GM21786 (cell line): ENCODE data around the gene PGAP1.

Experiments
- ATAC-seq: cut with Tn5 transposase; IDR thresholded peaks from one replicate; pipeline ENCODE4 v1.9.1; 2021; ENCODE audit not compliant: unreplicated experiment

PGAP1 gene

DNA sequence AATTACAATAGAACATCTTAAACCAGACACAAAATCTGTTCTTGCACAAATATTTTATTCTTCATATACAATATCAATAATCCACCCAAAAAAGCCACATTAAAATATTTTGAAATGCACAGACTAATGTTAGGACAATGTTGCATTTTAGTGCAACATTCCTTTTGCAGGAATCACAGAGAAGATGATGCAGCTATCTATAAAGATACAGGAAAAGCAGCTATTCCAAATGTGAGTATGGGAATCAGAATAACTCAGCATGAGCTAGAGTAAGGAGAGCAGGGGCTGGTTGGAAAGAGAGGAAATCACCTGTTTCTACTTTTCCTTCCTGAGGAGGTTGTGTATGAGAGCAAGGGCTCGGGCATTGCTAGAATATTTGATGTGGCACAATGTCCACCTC is 122.1 kb downstream of the PGAP1 start:
- ATAC-seq = no peak

DNA sequence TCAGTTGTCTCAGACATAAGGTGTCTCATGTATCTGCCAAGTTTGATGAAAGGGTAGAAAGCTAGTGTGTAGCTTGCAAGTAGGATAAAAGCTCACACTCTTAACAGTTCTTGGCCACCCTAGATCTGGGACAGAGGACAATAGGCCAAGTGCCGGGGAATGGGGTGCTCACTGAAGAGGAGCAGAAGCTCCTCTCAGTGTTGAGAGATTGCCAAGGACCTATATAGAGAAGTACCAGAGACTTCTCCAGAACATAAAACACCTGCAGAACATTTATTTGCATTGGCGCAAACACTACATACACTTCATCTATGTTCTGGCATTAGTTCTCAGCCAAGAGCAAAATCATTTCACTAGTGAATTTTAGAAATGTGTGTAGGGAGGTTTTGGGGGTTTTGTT is 124.1 kb downstream of the PGAP1 start:
- ATAC-seq = no peak

DNA sequence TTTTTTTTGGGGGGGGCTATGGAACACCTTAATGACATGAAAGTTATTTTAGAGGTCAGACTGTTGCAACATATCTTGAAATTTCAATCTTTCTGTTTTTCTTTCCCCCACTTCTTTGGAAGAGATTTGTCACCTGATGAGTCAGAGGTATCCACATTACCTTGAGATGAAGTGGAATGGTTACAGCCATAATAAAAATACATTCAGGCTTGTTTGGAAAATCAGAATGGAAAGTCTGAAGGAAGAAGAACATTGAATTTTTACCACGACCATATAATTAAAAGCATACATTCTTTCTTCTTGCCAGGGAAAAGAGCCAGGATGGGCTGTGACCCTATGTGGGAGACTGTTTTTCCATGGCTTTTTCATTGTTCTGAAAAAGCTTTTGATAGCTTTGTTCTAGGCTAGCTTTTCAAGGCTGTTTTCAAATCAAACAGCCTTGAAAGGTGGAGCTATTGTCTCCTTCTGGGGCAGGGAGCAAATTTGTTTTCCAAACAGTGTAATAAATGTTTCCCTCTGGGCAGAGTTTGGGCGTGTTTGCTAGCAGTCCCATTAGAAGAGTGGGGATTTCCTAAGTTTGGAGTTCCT is 124.7 kb downstream of the PGAP1 start:
- ATAC-seq = no peak

DNA sequence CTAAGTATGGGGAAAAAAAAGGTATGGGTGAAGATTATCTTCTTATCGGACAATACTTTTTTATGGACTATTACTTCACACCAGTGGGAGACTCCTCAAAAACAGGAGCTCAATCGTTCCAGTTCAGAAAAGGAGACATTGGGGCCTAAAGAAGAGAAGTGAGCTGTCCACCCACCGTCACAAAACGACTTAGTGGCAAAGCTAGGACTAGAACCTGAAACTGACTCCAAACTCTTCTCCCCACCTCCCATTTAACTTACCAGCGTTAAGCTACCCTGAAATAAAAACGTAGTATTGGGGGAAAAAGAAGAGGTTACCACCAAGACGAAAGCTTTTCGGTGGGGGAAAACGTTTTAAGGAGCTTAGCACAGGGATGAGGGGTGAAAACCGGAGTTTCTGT is 127.5 kb downstream of the PGAP1 start:
- no peak for ATAC-seq

DNA sequence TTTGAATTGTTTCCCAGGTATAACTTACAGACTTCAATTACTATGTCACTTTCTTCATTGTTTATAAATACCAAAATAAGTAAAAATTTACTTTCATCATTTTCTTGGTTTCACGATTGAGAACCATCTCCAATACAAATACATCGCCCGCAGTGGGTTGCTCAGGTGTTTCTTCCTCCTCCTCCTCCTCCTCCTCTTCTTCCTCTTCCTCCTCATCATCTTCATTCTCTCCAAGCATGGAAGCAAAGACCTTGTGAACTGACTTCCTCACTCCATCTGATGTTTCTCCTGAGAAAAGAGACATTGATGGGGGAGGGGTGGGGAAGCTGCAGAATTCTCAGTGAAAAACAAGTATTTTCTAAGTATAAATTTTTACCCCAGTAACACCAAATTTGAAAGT is 133.6 kb downstream of the PGAP1 start:
- no peak for ATAC-seq

DNA sequence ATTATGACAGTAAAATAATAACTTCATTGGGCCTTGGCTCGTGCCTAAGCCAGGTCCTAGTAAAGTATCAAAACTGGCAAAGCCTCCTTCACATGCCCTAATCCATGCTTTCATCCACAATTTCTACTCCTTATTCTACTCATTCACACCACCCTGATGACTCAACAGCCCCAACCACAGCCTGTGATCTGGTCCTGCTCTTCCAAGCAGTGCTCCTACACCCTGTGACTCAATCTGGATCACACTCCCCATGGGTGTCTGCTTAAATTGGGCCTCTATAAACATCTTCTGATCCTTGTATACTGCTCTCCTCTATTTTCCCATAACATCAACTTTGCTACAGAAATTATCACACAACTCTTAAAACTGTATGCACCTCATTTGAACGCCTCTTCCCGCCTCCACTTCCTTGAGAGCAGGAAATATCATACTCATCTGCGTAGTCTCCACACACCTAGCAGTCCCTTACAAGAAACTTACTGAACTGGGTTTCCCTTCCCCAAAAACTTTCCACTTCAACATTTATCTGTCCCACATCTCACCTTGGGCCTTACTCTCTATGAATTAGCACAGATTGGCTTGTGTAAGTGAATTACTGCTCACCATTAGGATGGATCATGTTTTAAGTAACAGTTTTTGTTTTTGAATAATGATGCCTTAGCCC is 142.9 kb downstream of the PGAP1 start:
- ATAC-seq = peak; percentile 42
